NCI-H510A treated with DMSO at 0.1 percent for 48 hours (cell line): ENCODE measurements around the gene ZBTB26.
A peak's percentile ranks its signal among the peaks of the same experiment; 100 is the strongest.

ENCODE experiments used
- DNase-seq: peaks from one replicate; lab custom pipeline; 2025; lab: John Stamatoyannopoulos, UW

Gene ZBTB26

GRCh38 chr9:122931226-122932121 lies at the start of gene ZBTB26:
Gene ZBTB26 (minus strand): TSS chr9:122931512. CDS start chr9:122919934, 11,578 bp downstream.
- DNase-seq: peak; percentile 89

- no peak for DNase-seq
These were observed 47.3 kb upstream of the ZBTB26 start for GRCh38 chr9:122978601-122979000.

- no peak for DNase-seq
These were observed 43.9 kb upstream of the ZBTB26 start for GRCh38 chr9:122975196-122975595.

- no peak for DNase-seq
These were observed 29.8 kb upstream of the ZBTB26 start for GRCh38 chr9:122961139-122961538.

- no peak for DNase-seq
These were observed 24.6 kb upstream of the ZBTB26 start for GRCh38 chr9:122955961-122956360.

GRCh38 chr9:122954253-122954691 lies 23.0 kb upstream of the ZBTB26 start:
- DNase-seq: no peak

GRCh38 chr9:122951056-122951455 lies 19.7 kb upstream of the ZBTB26 start:
- DNase-seq: no peak

- no peak for DNase-seq
These were observed 19.0 kb upstream of the ZBTB26 start for GRCh38 chr9:122950263-122950662.

GRCh38 chr9:122949696-122950095 lies 18.4 kb upstream of the ZBTB26 start:
- no peak for DNase-seq

- no peak for DNase-seq
These were observed 17.0 kb upstream of the ZBTB26 start for GRCh38 chr9:122948313-122948712.

- DNase-seq: no peak
These were observed 15.2 kb upstream of the ZBTB26 start for GRCh38 chr9:122946461-122947005.

GRCh38 chr9:122944960-122945888 lies 13.9 kb upstream of the ZBTB26 start:
- no peak for DNase-seq

- no peak for DNase-seq
These were observed 10.4 kb upstream of the ZBTB26 start for GRCh38 chr9:122941582-122942234.

- peak; percentile 96 for DNase-seq
These were observed 9.7 kb upstream of the ZBTB26 start, which contains the start of gene RABGAP1 for GRCh38 chr9:122940749-122941581. Gene RABGAP1 (plus strand): TSS chr9:122941020. CDS start chr9:122957060, 16,040 bp downstream.

- DNase-seq: no peak
These were observed 9.1 kb upstream of the ZBTB26 start for GRCh38 chr9:122940454-122940748.

- DNase-seq: no peak
These were observed 8.3 kb upstream of the ZBTB26 start for GRCh38 chr9:122939601-122940000.

GRCh38 chr9:122936883-122937282 lies 5.6 kb upstream of the ZBTB26 start:
- DNase-seq: no peak

GRCh38 chr9:122936464-122936863 lies 5.2 kb upstream of the ZBTB26 start:
- no peak for DNase-seq

GRCh38 chr9:122930541-122931225 lies 629 bp downstream of the ZBTB26 start:
- no peak for DNase-seq

- no peak for DNase-seq
These were observed 1.4 kb downstream of the ZBTB26 start for GRCh38 chr9:122929796-122930354.
